Smooth muscle cell (in vitro differentiated cells): ENCODE data around the gene NTN5. TPM values are rescaled to one million over a fixed set of nuclear protein-coding genes. Genes with fewer than 3 reads are reported as not detected.

ENCODE experiments used
- DNase-seq: peaks from one replicate; lab custom pipeline; 2025; ENCODE audit not compliant: unreplicated experiment; lab: John Stamatoyannopoulos, UW
- H2AFZ ChIP-seq: fragments of 200-600 bp; sonication (generic); 2 replicates; pipeline ENCODE4 v1.6.0; 2016; ENCODE audit warnings: antibody characterized with exemption, low read depth, mild to moderate bottlenecking
- H3F3A ChIP-seq: fragments of 200-600 bp; sonication (generic); 2 replicates; pipeline ENCODE4 v1.6.0; 2017; ENCODE audit warnings: antibody characterized with exemption, low read depth
- H3K27ac ChIP-seq: fragments of 200-600 bp; sonication (generic); 2 replicates; pipeline ENCODE4 v1.5.1; 2016; ENCODE audit warnings: low read depth, mild to moderate bottlenecking
- H3K27me3 ChIP-seq: fragments of 200-600 bp; sonication (generic); 2 replicates; pipeline ENCODE4 v1.6.1; 2016; ENCODE audit warnings: low read depth, mild to moderate bottlenecking
- H3K36me3 ChIP-seq: fragments of 200-600 bp; sonication (generic); 2 replicates; pipeline ENCODE4 v1.5.1; 2016; ENCODE audit warnings: low read depth
- H3K4me1 ChIP-seq: fragments of 200-600 bp; sonication (generic); 2 replicates; pipeline ENCODE4 v1.5.1; 2016; ENCODE audit warnings: low read depth
- H3K4me2 ChIP-seq: fragments of 200-600 bp; sonication (generic); 2 replicates; pipeline ENCODE4 v1.6.0; 2016; ENCODE audit warnings: mild to moderate bottlenecking
- H3K4me3 ChIP-seq: fragments of 200-600 bp; sonication (generic); 2 replicates; pipeline ENCODE4 v1.5.1; 2016; ENCODE audit warnings: mild to moderate bottlenecking
- H3K79me2 ChIP-seq: fragments of 200-600 bp; sonication (generic); 2 replicates; pipeline ENCODE4 v1.6.0; 2016; ENCODE audit warnings: low read depth, mild to moderate bottlenecking
- H3K9ac ChIP-seq: fragments of 200-600 bp; sonication (generic); 2 replicates; pipeline ENCODE4 v1.6.0; 2016; ENCODE audit warnings: low read depth
- H3K9me3 ChIP-seq: fragments of 200-600 bp; sonication (generic); replicated peaks from 2 replicates; pipeline ENCODE4 v1.5.1; 2016; ENCODE audit warnings: low read depth
- H4K20me1 ChIP-seq: fragments of 200-600 bp; sonication (generic); 2 replicates; pipeline ENCODE4 v1.6.0; 2016; ENCODE audit warnings: low read depth
- CTCF ChIP-seq: fragments of 200-600 bp; sonication (generic); IDR thresholded peaks from 2 replicates; pipeline ENCODE4 v1.5.1; 2017; ENCODE audit warnings: borderline replicate concordance, mild to moderate bottlenecking, antibody characterized with exemption; ENCODE audit not compliant: insufficient read depth, poor library complexity, severe bottlenecking
- WGBS: methylation state at CpG from one replicate; pipeline ENCODE4 v1.1.7; 2016; ENCODE audit warnings: low lambda C conversion rate; 5-methylcytosine and 5-hydroxymethylcytosine counted together
- polyA plus RNA-seq: library from polyadenylated mRNA; unstranded; fragments of >200 nt; fragmentation: Nextera tagmentation; extraction: Ambion mirVana; gene quantifications from 2 replicates; pipeline ENCODE4 v1.2.1, GENCODE V29; 2016
- total RNA-seq: library from RNA; depleted of rRNA; stranded (reverse); fragments of >200 nt; gene quantifications from 2 replicates; pipeline ENCODE4 v1.2.3, GENCODE V29; 2014

NTN5 gene
- total and polyA plus RNA-seq, 2 experiments from 2014 or later = 0.22 TPM; not detected in 1

GRCh38 chr19:48635263-48635965 lies 37.4 kb downstream of the NTN5 start:
- Histone ChIP-seq H3K9me3 (no peaks in the 10 kb centered on the region), H3K79me2 (no peaks in the 10 kb centered on the region), H3K9ac (no peak overlapping the region), H3K27me3 (peaks cover 6% of the 10 kb centered on the region), H3K4me2 (peak overlapping the region; percentile 79), H3K27ac (no peak overlapping the region), H3K4me1 (peaks cover 11% of the 10 kb centered on the region), H2AFZ (no peak overlapping the region), H3K36me3 (no peaks in the 10 kb centered on the region), H3F3A (peaks cover 12% of the 10 kb centered on the region), H4K20me1 (no peaks in the 10 kb centered on the region), H3K4me3 (peak overlapping the region; percentile 60)
- DNase-seq = no peak
- TF ChIP-seq CTCF = no peak
- WGBS = 5% methylated on average over 23 of the region's 67 CpGs

- peaks cover 12% of the 10 kb centered on the region for H3F3A ChIP-seq
- DNase-seq = peak; percentile 63
- H3K9me3 ChIP-seq = no peaks in the 10 kb centered on the region
- H2AFZ ChIP-seq = no peak overlapping the region
- H3K4me3 ChIP-seq = peak overlapping the region; percentile 60
- TF ChIP-seq CTCF = no peak
- H3K4me2 ChIP-seq = peak overlapping the region; percentile 79
- no peak overlapping the region for H3K27ac ChIP-seq
- no peaks in the 10 kb centered on the region for H4K20me1 ChIP-seq
- H3K27me3 ChIP-seq = peaks cover 6% of the 10 kb centered on the region
- H3K36me3 ChIP-seq = no peaks in the 10 kb centered on the region
- no peaks in the 10 kb centered on the region for H3K79me2 ChIP-seq
- 19% methylated on average over 31 of the region's 37 CpGs for WGBS
- no peak overlapping the region for H3K9ac ChIP-seq
- peaks cover 15% of the 10 kb centered on the region for H3K4me1 ChIP-seq
Measured at GRCh38 chr19:48634424-48635262, 38.2 kb downstream of the NTN5 start.

GRCh38 chr19:48634036-48634342 lies 38.8 kb downstream of the NTN5 start:
- peaks cover 12% of the 10 kb centered on the region for H3F3A ChIP-seq
- 80% methylated on average over 7 of the region's 7 CpGs for WGBS
- H2AFZ ChIP-seq = no peak overlapping the region
- no peaks in the 10 kb centered on the region for H3K9me3 ChIP-seq
- no peaks in the 10 kb centered on the region for H3K36me3 ChIP-seq
- TF ChIP-seq CTCF = no peak
- H4K20me1 ChIP-seq = no peaks in the 10 kb centered on the region
- H3K4me1 ChIP-seq = peaks cover 15% of the 10 kb centered on the region
- no peak overlapping the region for H3K9ac ChIP-seq
- no peak for DNase-seq
- H3K4me3 ChIP-seq = peak overlapping the region; percentile 30
- no peaks in the 10 kb centered on the region for H3K79me2 ChIP-seq
- H3K27me3 ChIP-seq = peaks cover 6% of the 10 kb centered on the region
- no peak overlapping the region for H3K27ac ChIP-seq
- H3K4me2 ChIP-seq = peak overlapping the region; percentile 79
